SU-DHL-6 (cell line): ENCODE measurements around the gene SCML2.

Source experiments
- CTCF ChIP-seq: fragments of 200-600 bp; sonication (generic); IDR thresholded peaks from one replicate; pipeline ENCODE4 v1.5.1; 2017; ENCODE audit warnings: antibody characterized with exemption, mild to moderate bottlenecking, low read length, moderate library complexity; ENCODE audit not compliant: insufficient read depth, poor library complexity, severe bottlenecking
- EZH2phosphoT487 ChIP-seq: fragments of 200-600 bp; sonication (generic), shearing (Covaris generic); conservative IDR thresholded peaks from 2 replicates; pipeline ENCODE4 v1.6.1; 2018; ENCODE audit warnings: mild to moderate bottlenecking, antibody characterized with exemption, low read length, moderate library complexity, mixed read lengths

DNA sequence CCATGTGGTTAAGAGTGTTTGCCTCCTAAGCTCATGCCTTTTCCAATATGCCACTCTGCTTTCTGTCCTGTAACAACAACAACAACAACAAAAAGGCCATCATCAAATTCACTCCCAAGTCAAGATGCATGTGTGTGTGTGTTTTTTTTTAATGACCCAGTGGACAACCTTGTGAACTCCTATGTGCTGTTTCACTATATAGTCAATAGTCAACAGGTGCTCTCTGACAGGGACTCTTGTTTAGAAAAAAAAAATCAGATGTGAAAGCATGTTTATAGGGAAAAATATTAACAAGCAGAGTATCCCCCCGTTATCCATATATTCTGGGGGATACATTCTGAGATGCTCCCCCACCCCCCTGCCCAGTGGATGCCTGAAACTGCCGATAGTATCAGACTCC is 83.2 kb downstream of the SCML2 start:
- no peak for TF ChIP-seq CTCF
- TF ChIP-seq EZH2phosphoT487: no peak
